ENCODE results near the gene ETS2.

Gene ETS2

DNA sequence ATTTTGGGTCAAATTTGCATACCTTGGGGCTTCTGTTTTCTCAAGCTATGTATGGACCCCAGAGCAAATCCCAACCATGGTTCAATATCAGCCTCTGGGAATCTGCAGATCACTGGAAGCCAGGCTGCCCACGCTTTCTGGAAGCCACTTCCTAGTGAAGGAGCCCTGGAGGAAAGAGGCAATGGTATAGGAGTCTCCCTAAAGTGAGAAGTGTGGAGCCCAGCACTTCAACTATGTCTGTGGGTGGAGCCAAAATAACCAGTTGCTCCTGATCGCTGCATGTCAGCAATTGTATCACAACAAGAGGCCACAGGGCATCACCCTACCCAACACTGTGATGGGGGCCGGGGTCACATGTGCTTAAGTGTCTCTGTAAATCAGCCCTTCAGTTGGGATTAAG lies 26.9 kb downstream of the ETS2 start:
- DNase-seq (ENCODE audit: extremely low read depth, insufficient read length), result no peak
- H3K4me3 ChIP-seq (replicated peaks; ENCODE audit: low read depth, low read length), result no peak overlapping the region
- TF ChIP-seq, protein P1, sequence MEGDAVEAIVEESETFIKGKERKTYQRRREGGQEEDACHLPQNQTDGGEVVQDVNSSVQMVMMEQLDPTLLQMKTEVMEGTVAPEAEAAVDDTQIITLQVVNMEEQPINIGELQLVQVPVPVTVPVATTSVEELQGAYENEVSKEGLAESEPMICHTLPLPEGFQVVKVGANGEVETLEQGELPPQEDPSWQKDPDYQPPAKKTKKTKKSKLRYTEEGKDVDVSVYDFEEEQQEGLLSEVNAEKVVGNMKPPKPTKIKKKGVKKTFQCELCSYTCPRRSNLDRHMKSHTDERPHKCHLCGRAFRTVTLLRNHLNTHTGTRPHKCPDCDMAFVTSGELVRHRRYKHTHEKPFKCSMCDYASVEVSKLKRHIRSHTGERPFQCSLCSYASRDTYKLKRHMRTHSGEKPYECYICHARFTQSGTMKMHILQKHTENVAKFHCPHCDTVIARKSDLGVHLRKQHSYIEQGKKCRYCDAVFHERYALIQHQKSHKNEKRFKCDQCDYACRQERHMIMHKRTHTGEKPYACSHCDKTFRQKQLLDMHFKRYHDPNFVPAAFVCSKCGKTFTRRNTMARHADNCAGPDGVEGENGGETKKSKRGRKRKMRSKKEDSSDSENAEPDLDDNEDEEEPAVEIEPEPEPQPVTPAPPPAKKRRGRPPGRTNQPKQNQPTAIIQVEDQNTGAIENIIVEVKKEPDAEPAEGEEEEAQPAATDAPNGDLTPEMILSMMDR (IDR thresholded peaks at IDR 0.05; ENCODE audit: insufficient read depth, low read length, poor library complexity, severe bottlenecking), result no peak
- no peaks in the 10 kb centered on the region for H3K27me3 ChIP-seq (replicated peaks; ENCODE audit: control insufficient read depth, insufficient read depth, low read length)
- H3K36me3 ChIP-seq (ENCODE audit: control insufficient read depth, insufficient read depth, low read length), result no peaks in the 10 kb centered on the region

DNA sequence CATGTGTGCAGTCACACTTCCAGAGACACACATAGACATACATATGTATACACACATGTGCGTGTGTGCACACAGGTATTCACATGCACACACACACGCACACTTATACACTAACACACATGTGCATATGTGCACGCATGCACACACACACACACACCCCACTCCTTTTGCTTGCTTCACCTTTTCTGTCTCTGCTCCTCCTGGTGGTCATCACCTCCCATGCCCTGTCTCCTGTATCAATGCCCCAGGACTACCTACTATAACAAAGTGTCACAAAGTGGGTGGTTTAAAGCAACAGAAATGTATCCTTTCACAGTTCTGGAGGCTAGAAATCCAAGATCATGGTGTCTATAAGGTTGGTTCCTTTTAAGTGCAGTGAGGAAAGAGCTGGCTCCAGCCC lies 27.4 kb downstream of the ETS2 start:
- Histone ChIP-seq H3K36me3 (ENCODE audit: control insufficient read depth, insufficient read depth, low read length) (no peaks in the 10 kb centered on the region), H3K27me3 (replicated peaks; ENCODE audit: control insufficient read depth, insufficient read depth, low read length) (no peaks in the 10 kb centered on the region; the same call in 1 of the 2 replicates), H3K4me3 (replicated peaks; ENCODE audit: low read depth, low read length) (no peak overlapping the region)
- no peak for DNase-seq (ENCODE audit: extremely low read depth, insufficient read length)
- TF ChIP-seq, protein P1 (IDR thresholded peaks at IDR 0.05; ENCODE audit: insufficient read depth, low read length, poor library complexity, severe bottlenecking), result no peak

DNA sequence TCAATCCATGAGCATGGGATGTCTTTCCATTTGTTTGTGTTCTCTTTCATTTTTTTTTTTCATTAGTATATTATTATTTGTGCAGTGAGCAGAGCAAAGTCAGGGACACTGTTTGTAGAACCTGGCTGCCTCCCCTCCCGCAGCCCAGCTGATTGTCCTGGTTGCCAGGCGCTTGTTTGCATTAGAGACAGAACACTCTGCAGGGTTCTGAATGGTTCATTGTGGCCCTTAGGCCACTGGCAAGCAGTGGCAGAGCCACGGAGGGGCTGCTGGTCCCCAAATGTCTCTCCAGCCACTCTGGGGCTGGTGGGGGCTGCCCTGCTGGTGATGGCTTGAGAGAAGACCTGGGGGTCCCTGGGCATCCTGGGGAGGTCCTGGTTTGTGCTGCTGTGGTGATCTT lies 29.0 kb downstream of the ETS2 start:
- Histone ChIP-seq H3K27me3 (replicated peaks; ENCODE audit: control insufficient read depth, insufficient read depth, low read length) (peaks cover 1% of the 10 kb centered on the region; the same call in 1 of the 2 replicates), H3K4me3 (replicated peaks; ENCODE audit: low read depth, low read length) (no peak overlapping the region), H3K36me3 (ENCODE audit: control insufficient read depth, insufficient read depth, low read length) (no peaks in the 10 kb centered on the region)
- TF ChIP-seq, protein P1 (IDR thresholded peaks at IDR 0.05; ENCODE audit: insufficient read depth, low read length, poor library complexity, severe bottlenecking), result no peak
- DNase-seq (ENCODE audit: extremely low read depth, insufficient read length), result no peak

DNA sequence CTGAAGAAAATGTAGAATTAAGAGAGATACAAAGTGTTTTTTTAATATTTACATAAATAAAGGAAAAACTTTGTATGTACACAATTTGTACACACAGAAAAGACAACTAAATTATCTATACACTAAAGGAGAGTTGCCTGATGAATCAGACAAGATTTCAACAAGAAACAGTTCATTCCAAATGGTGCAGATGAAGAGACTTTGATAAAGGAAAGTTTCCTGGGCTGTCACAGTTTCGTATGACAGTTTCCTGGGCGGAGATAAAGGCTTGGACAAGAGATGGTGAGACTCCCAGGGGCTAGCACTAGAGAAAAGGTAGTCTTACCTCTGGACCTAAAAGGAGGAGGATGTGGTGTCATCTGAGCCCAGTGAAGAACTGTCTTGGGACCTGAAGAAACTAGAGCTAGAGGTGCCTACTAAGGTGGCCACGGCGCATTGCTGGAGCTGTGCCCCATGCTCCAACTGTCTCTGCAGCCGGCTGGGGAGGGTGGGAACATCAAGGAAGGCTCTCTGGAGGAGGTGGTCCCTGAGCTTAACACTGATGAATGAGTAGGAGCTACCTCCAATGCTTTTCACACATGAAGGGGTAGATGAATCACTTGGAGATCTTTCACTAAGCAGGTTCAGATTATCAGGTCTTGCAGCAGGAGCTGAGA lies 32.2 kb downstream of the ETS2 start:
- peaks cover 1% of the 10 kb centered on the region; the same call in 1 of the 2 replicates for H3K27me3 ChIP-seq (replicated peaks; ENCODE audit: control insufficient read depth, insufficient read depth, low read length)
- DNase-seq (ENCODE audit: extremely low read depth, insufficient read length), result no peak

DNA sequence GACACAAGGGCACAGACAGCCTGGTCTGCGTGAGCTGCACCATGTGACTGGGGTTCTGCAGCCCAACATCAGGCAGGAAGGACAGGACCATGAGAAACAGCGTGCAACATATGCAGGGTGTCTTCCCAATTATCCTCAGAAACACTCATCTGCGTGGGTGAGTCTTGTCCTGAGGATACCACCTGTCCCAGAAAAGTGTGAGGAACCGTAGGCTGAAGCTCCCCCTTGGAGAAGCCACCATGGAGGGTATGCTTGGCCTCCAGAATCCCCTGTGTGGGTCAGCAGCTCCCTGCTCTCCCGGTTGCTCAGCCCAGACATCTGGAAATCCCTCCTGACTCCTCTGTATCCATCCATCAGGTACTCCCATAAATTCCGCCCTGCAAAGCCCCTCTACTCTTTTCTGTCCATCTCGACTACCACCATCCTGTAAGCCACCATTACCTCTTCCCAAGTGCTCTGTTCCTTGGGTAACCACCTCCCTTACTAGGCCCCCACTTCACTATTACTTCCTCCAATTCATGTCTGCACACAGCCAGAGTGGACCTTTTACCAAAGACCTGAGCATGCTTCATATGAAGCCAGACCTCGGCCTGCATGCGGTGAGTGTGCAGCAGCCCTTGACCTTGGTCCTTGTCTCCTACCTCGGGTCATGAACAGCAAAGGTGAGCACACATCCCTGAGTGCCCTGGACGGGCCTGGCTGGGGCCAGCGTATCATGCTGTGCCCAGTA lies 33.0 kb downstream of the ETS2 start:
- H3K4me3 ChIP-seq (replicated peaks; ENCODE audit: low read depth, low read length), result no peak overlapping the region

More for the DNA sequence above, 32.2 kb downstream of the ETS2 start:
- TF ChIP-seq, protein P1 (IDR thresholded peaks at IDR 0.05; ENCODE audit: insufficient read depth, low read length, poor library complexity, severe bottlenecking), result no peak
- H3K4me3 ChIP-seq (replicated peaks; ENCODE audit: low read depth, low read length), result no peak overlapping the region
- no peaks in the 10 kb centered on the region for H3K36me3 ChIP-seq (ENCODE audit: control insufficient read depth, insufficient read depth, low read length)

More for the DNA sequence above, 33.0 kb downstream of the ETS2 start:
- TF ChIP-seq, protein P1 (IDR thresholded peaks at IDR 0.05; ENCODE audit: insufficient read depth, low read length, poor library complexity, severe bottlenecking), result no peak
- Histone ChIP-seq H3K27me3 (replicated peaks; ENCODE audit: control insufficient read depth, insufficient read depth, low read length) (peaks cover 1% of the 10 kb centered on the region; the same call in 1 of the 2 replicates), H3K36me3 (ENCODE audit: control insufficient read depth, insufficient read depth, low read length) (no peaks in the 10 kb centered on the region)
- no peak for DNase-seq (ENCODE audit: extremely low read depth, insufficient read length)
